Activated naive CD8-positive, alpha-beta T cell (primary cell): Measurements from ENCODE around the gene CLRN2.

Experiments used
- H3K27ac Mint-ChIP-seq: one replicate; pipeline ENCODE4 v1.8.0; 2021; ENCODE audit warnings: mixed read lengths
- H3K27me3 Mint-ChIP-seq: one replicate; pipeline ENCODE4 v1.8.0; 2021; ENCODE audit warnings: mixed read lengths
- H3K36me3 Mint-ChIP-seq: one replicate; pipeline ENCODE4 v1.8.0; 2021; ENCODE audit warnings: mixed read lengths
- H3K4me1 Mint-ChIP-seq: one replicate; pipeline ENCODE4 v1.8.0; 2021; ENCODE audit warnings: low read depth, mixed read lengths
- H3K4me3 Mint-ChIP-seq: one replicate; pipeline ENCODE4 v1.8.0; 2021; ENCODE audit warnings: mild to moderate bottlenecking, mixed read lengths
- H3K9me3 Mint-ChIP-seq: one replicate; pipeline ENCODE4 v1.8.0; 2021; ENCODE audit warnings: low read depth, mixed read lengths

CLRN2 gene

GRCh38 chr4:17546222-17546621 lies 31.3 kb downstream of the CLRN2 start:
- Mint-ChIP-seq H3K4me1 (peaks cover 2% of the 10 kb centered on the region), H3K27me3 (peaks cover 4% of the 10 kb centered on the region), H3K36me3 (no peaks in the 10 kb centered on the region), H3K27ac (no peak overlapping the region), H3K4me3 (no peak overlapping the region), H3K9me3 (no peaks in the 10 kb centered on the region)

DNA sequence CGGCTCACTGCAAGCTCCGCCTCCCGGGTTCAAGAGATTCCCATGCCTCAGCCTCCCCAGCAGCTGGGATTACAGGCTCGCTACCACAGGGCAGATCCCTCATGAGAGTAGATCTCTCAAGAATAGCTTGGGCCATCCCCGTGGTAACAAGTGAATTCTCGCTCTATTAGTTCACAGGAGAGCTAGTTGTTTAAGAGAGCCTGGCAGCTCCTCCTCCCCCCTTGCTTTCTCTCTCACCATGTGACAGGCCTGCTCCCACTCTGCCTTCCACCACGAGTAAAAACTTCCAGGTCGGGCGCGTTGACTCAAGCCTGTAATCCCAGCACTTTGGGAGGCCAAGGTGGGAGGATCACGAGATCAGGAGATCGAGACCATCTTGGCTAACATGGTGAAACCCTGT lies 31.7 kb downstream of the CLRN2 start:
- Mint-ChIP-seq H3K4me3 (no peak overlapping the region), H3K4me1 (peaks cover 2% of the 10 kb centered on the region), H3K9me3 (no peaks in the 10 kb centered on the region), H3K27me3 (peaks cover 2% of the 10 kb centered on the region), H3K36me3 (no peaks in the 10 kb centered on the region), H3K27ac (no peak overlapping the region)

GRCh38 chr4:17550549-17550948 lies 35.6 kb downstream of the CLRN2 start:
- no peak overlapping the region for H3K4me3 Mint-ChIP-seq
- H3K9me3 Mint-ChIP-seq, result no peaks in the 10 kb centered on the region
- H3K27me3 Mint-ChIP-seq, result peaks cover 4% of the 10 kb centered on the region
- H3K27ac Mint-ChIP-seq, result no peak overlapping the region
- H3K4me1 Mint-ChIP-seq, result peaks cover 2% of the 10 kb centered on the region
- no peaks in the 10 kb centered on the region for H3K36me3 Mint-ChIP-seq

- Mint-ChIP-seq H3K36me3 (no peaks in the 10 kb centered on the region), H3K9me3 (no peaks in the 10 kb centered on the region), H3K4me1 (peaks cover 2% of the 10 kb centered on the region), H3K4me3 (no peak overlapping the region), H3K27me3 (peaks cover 4% of the 10 kb centered on the region), H3K27ac (no peak overlapping the region)
Observed at GRCh38 chr4:17552427-17552826, 37.5 kb downstream of the CLRN2 start.

DNA sequence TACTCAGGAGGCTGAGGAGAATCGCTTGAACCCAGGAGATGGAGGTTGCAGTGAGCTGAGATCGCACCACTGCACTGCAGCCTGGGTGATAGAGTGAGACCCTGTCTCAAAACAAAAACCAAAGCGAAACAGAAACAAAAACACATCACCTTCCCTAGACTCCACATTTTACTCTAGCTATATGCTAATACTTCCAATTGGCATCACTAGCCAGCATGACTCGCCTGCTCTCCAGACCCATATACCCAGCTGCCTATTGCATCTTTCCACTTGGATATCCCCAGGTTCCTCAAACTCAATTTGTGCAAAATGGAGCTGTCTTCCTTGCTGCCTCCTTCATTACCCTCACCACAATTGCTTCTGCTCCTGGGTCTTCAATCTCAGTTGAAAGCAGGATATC lies 39.6 kb downstream of the CLRN2 start:
- no peak overlapping the region for H3K27ac Mint-ChIP-seq

DNA sequence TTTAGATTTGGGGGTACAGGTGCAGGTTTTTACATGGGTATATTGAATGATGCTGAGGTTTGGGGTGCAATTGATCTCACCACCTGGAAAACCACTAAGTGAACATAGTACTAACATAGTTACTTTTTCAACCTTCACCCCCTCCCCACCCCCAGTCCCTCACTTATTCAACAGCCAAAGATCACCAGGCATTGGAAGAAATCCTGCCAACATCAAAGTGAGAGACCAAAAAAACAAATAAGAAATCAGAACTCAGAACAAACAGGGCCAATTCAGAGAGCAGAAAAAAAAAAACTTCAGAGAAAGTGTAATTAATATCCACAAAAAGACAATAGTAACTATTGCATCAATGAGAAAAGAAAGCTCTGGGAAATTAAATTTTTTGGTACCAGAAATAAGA lies 41.5 kb downstream of the CLRN2 start:
- H3K4me3 Mint-ChIP-seq, result no peak overlapping the region
- H3K27me3 Mint-ChIP-seq, result peaks cover 1% of the 10 kb centered on the region
- H3K4me1 Mint-ChIP-seq, result no peaks in the 10 kb centered on the region
- no peaks in the 10 kb centered on the region for H3K36me3 Mint-ChIP-seq
- no peak overlapping the region for H3K27ac Mint-ChIP-seq
- no peaks in the 10 kb centered on the region for H3K9me3 Mint-ChIP-seq

More for the DNA sequence above, 39.6 kb downstream of the CLRN2 start:
- no peaks in the 10 kb centered on the region for H3K9me3 Mint-ChIP-seq
- H3K4me1 Mint-ChIP-seq, result no peaks in the 10 kb centered on the region
- H3K36me3 Mint-ChIP-seq, result no peaks in the 10 kb centered on the region
- H3K4me3 Mint-ChIP-seq, result no peak overlapping the region
- peaks cover 4% of the 10 kb centered on the region for H3K27me3 Mint-ChIP-seq

- no peaks in the 10 kb centered on the region for H3K9me3 Mint-ChIP-seq
- no peaks in the 10 kb centered on the region for H3K36me3 Mint-ChIP-seq
- no peak overlapping the region for H3K27ac Mint-ChIP-seq
- no peaks in the 10 kb centered on the region for H3K4me1 Mint-ChIP-seq
- peaks cover 1% of the 10 kb centered on the region for H3K27me3 Mint-ChIP-seq
- H3K4me3 Mint-ChIP-seq, result no peak overlapping the region
Observed at GRCh38 chr4:17557880-17558279, 42.9 kb downstream of the CLRN2 start.

GRCh38 chr4:17558941-17559708 lies 44.2 kb downstream of the CLRN2 start:
- no peaks in the 10 kb centered on the region for H3K4me1 Mint-ChIP-seq
- H3K36me3 Mint-ChIP-seq, result no peaks in the 10 kb centered on the region
- H3K27ac Mint-ChIP-seq, result no peak overlapping the region
- no peaks in the 10 kb centered on the region for H3K9me3 Mint-ChIP-seq
- no peak overlapping the region for H3K4me3 Mint-ChIP-seq
- H3K27me3 Mint-ChIP-seq, result no peaks in the 10 kb centered on the region

GRCh38 chr4:17559709-17560048 lies 44.7 kb downstream of the CLRN2 start:
- H3K27ac Mint-ChIP-seq, result no peak overlapping the region
- H3K27me3 Mint-ChIP-seq, result no peaks in the 10 kb centered on the region
- no peaks in the 10 kb centered on the region for H3K9me3 Mint-ChIP-seq
- no peaks in the 10 kb centered on the region for H3K4me1 Mint-ChIP-seq
- H3K36me3 Mint-ChIP-seq, result no peaks in the 10 kb centered on the region
- H3K4me3 Mint-ChIP-seq, result no peak overlapping the region

DNA sequence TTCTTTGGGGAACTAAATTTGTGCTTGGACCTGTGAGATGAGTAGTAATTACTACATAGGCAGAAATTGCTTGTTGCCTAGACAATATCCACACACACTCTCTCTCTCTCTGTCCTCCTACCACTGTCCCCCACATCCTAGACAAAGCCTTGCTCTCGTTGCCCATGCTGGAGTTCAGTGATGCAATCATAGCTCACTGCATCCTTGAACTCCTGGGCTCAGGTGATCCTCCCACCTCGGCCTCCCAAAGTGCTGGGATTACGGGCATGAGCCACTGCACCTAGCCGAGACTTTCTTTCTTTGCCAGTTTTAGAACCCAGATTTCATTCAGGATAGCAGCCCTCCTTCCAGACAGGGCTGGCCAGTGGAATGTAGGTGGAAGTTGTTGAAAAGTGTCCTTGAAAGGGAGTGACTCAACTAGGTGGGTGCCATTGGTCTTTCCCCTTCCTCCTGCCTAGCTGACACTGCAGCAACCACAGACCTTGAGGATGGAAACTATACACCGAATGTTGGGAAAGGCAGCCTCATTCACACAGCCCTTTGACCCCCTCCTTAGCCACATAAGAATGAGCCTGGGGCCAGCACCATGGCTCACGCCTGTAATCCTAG lies 45.2 kb downstream of the CLRN2 start:
- Mint-ChIP-seq H3K27ac (no peak overlapping the region), H3K36me3 (no peaks in the 10 kb centered on the region), H3K4me3 (no peak overlapping the region), H3K27me3 (peaks cover under 1% of the 10 kb centered on the region), H3K4me1 (no peaks in the 10 kb centered on the region), H3K9me3 (no peaks in the 10 kb centered on the region)

- Mint-ChIP-seq H3K4me3 (no peak overlapping the region), H3K27me3 (peaks cover 3% of the 10 kb centered on the region), H3K4me1 (no peaks in the 10 kb centered on the region), H3K27ac (no peak overlapping the region), H3K36me3 (no peaks in the 10 kb centered on the region), H3K9me3 (no peaks in the 10 kb centered on the region)
Observed at GRCh38 chr4:17561195-17561909, 46.4 kb downstream of the CLRN2 start.

DNA sequence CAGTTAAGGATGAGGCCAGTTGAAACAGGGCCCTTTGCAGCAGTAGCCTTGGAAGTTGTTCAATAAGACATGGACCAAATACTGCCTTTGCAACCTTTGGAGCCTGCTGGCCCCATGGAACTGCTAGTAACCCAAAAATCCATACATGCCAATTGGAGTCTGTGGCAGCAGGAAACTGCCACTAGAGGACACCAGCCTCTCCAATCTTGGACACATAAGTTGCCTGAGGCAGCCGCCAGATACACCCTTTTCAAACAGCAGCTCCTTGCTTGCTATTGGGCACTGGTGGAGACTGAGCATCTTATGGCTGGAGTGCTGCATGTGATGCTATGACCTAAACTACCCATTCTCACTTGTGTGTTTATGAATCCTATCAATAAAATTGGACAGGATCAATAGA lies 47.2 kb downstream of the CLRN2 start:
- no peaks in the 10 kb centered on the region for H3K36me3 Mint-ChIP-seq
- H3K4me1 Mint-ChIP-seq, result no peaks in the 10 kb centered on the region
- no peak overlapping the region for H3K4me3 Mint-ChIP-seq
- H3K27me3 Mint-ChIP-seq, result peaks cover 5% of the 10 kb centered on the region
- no peaks in the 10 kb centered on the region for H3K9me3 Mint-ChIP-seq
- H3K27ac Mint-ChIP-seq, result no peak overlapping the region

GRCh38 chr4:17565846-17566245 lies 50.9 kb downstream of the CLRN2 start:
- peaks cover 5% of the 10 kb centered on the region for H3K27me3 Mint-ChIP-seq
- H3K9me3 Mint-ChIP-seq, result no peaks in the 10 kb centered on the region
- no peaks in the 10 kb centered on the region for H3K4me1 Mint-ChIP-seq
- H3K4me3 Mint-ChIP-seq, result no peak overlapping the region
- H3K27ac Mint-ChIP-seq, result no peak overlapping the region
- H3K36me3 Mint-ChIP-seq, result no peaks in the 10 kb centered on the region

DNA sequence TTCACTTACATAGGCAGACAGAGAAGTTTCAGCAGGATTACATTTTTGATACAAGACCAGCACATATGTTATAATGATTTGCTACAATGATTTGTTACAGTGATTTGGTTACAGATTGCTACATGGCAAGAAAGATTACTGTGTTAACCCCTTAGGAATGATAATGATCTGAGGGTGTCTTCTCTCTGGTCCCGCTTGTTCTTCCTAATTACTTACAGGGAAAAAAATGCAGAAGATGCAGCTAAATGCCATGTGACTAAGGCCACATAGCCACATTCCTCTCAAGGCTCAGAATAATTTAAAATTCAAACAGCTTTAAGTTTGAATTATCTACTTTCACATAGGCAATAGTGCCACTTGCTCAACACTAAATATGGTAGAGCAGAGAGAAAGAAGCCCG lies 52.3 kb downstream of the CLRN2 start:
- Mint-ChIP-seq H3K4me1 (no peaks in the 10 kb centered on the region), H3K9me3 (no peaks in the 10 kb centered on the region), H3K27ac (no peak overlapping the region), H3K36me3 (no peaks in the 10 kb centered on the region), H3K4me3 (no peak overlapping the region), H3K27me3 (peaks cover 5% of the 10 kb centered on the region)

- no peak overlapping the region for H3K4me3 Mint-ChIP-seq
- H3K4me1 Mint-ChIP-seq, result peaks cover 18% of the 10 kb centered on the region
- H3K27me3 Mint-ChIP-seq, result no peaks in the 10 kb centered on the region
- H3K27ac Mint-ChIP-seq, result peak overlapping the region; percentile 22
- no peaks in the 10 kb centered on the region for H3K9me3 Mint-ChIP-seq
- H3K36me3 Mint-ChIP-seq, result no peaks in the 10 kb centered on the region
Observed at GRCh38 chr4:17574206-17574605, 59.2 kb downstream of the CLRN2 start.
